ENCODE data around the gene CDC42SE2.
"Not testable (repeated sequence)": the region's sequence is repeated elsewhere in the genome, so short reads cannot be mapped to it uniquely, and the experiment has no call there.

DNA sequence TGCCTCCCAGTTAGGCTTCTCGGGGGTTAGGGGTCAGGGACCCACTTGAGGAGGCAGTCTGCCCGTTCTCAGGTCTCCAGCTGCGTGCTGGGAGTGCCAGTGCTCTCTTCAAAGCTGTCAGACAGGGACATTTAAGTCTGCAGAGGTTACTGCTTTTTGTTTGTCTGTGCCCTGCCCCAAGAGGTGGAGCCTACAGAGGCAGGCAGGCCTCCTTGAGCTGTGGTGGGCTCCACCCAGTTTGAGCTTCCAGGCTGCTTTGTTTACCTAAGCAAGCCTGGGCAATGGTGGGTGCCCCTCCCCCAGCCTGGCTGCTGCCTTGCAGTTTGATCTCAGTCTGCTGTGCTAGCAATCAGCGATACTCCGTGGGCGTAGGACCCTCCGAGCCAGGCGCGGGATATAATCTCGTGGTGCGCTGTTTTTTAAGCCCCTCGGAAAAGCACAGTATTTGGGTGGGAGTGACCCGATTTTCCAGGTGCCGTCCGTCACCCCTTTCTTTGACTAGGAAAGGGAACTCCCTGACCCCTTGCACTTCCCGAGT, 48.5 kb downstream of the CDC42SE2 start:
- TF ChIP-seq, protein P1, sequence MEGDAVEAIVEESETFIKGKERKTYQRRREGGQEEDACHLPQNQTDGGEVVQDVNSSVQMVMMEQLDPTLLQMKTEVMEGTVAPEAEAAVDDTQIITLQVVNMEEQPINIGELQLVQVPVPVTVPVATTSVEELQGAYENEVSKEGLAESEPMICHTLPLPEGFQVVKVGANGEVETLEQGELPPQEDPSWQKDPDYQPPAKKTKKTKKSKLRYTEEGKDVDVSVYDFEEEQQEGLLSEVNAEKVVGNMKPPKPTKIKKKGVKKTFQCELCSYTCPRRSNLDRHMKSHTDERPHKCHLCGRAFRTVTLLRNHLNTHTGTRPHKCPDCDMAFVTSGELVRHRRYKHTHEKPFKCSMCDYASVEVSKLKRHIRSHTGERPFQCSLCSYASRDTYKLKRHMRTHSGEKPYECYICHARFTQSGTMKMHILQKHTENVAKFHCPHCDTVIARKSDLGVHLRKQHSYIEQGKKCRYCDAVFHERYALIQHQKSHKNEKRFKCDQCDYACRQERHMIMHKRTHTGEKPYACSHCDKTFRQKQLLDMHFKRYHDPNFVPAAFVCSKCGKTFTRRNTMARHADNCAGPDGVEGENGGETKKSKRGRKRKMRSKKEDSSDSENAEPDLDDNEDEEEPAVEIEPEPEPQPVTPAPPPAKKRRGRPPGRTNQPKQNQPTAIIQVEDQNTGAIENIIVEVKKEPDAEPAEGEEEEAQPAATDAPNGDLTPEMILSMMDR (IDR thresholded peaks at IDR 0.05; ENCODE audit: insufficient read depth, low read length, poor library complexity, severe bottlenecking): not testable (repeated sequence)
- TF ChIP-seq EZH2phosphoT487 (conservative IDR thresholded peaks at IDR 0.05; ENCODE audit: low read length): not testable (repeated sequence)
